Fibroblast of upper back skin (primary cell): ENCODE measurements around the gene FMNL3.

Experiments used
- DNase-seq: peaks from one replicate; pipeline ENCODE4 v3.0.0-alpha.2; 2013

The FMNL3 gene

DNA sequence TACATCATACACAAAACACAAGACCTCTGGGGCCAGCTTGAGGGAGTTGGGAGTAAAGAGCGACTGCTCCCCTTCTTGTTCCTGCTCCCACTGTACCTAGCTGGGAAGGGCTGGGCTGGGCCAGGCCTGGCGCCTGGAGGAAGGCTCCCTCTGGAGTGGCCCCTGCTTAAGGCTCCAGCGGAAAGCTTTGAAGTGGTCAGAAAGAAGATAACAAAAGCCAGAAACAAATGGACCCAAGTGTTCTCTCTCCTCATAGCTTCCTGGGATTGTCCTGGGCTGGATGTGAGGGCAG, 58.5 kb downstream of the FMNL3 start:
- DNase-seq = no peak

DNA sequence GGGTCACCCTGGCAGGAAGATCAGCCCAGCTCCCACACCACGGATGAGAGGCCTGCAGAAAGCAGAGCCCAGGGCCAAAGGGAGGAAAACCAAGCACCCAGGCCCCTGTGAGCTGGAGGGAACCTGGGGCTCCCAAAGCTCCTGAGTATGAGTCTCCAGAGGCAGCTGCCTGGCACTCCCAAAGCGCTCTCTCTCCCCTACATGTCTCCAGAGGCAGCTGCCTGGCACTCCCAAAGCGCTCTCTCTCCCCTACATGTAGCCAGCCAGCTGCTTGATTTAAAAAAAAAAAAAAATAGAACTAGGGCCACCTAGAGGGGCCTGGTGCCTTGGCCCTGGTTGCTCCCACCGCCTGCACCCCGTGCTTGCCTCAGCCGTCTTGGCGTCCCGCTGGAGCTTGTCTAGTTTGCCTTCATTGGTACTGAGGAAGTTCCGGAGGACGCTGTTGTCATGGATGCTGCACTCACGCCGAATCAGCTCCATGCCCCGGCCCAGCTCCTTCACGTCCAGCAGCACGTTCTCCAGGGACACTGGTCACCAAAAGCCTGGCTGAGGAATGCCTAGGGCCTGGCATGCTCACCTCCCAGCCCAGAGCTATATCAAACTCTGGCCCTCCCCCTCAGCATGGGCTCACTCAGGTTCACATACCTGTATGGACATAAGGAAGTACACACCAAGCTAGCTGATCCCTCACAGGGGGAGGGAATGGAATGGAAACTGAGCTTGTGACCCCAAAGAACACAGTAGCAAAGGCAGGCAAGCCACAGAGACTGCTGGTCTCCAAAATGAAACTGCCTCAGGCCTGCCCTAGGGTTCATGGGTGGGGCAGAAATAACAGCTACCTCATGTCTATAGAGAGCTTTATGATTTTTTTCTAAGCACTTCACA, 59.1 kb downstream of the FMNL3 start:
- DNase-seq = no peak

DNA sequence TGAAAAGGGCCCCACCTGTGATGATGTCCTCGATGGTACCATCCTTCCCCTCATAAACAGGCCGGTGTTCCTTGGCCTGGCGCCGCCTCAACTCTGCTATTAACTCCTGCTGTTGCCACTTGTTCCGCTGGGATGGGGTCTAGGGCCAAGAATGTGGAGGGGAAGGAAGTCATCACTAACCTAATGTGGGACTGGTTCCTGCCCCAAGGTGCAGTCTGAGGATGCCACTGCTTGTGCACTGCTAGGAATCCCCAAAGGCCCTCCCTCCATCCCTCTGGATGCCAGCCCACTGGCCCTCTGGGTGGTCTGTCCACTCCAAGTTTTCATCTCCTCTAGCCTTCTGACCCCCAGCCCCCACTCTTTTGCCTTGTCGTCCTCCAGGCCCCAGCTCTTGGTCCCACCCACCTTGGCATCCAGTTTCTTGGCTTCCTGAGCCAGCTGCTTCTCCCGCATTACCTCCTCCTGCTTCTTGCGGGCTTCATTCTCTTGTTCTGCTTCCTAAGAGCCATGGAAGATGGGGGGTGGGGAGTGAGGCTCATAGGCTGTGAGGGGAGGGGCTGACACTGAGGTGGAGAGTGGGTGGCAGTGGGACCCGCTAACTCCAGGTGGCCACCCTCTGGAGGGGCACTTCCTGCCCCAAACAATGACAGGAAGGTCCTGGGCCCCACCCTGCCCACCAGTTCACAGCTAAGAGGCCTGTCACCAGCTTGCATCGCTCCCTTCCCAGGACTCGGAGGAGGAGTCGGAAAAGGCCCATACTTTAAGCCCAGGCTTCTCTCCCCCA, 60.1 kb downstream of the FMNL3 start:
- DNase-seq = no peak

DNA sequence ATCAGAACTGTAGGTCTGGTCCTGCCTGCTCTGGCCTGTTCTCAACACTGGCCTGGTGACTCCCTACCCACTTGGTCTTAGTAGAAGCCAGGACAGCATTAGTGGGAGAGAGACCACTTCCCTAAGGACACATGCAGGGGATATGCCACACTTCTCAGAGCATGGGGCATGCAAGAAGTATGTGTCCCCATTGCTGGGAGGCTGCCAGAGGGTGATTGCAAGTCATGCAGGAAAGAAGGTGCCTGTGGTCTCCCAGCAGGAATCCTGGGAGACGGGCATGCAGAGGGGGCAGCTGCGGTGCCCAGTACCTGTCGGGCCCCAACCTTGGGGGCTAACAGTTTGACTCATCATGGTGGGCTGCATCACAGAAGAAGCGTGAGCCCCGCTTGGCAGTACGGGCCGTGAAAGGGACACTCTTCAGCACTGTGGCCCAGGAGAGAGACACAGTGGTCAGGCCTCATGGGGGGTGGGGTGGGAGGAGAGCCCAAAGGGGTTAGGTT, 60.8 kb downstream of the FMNL3 start:
- DNase-seq = no peak

DNA sequence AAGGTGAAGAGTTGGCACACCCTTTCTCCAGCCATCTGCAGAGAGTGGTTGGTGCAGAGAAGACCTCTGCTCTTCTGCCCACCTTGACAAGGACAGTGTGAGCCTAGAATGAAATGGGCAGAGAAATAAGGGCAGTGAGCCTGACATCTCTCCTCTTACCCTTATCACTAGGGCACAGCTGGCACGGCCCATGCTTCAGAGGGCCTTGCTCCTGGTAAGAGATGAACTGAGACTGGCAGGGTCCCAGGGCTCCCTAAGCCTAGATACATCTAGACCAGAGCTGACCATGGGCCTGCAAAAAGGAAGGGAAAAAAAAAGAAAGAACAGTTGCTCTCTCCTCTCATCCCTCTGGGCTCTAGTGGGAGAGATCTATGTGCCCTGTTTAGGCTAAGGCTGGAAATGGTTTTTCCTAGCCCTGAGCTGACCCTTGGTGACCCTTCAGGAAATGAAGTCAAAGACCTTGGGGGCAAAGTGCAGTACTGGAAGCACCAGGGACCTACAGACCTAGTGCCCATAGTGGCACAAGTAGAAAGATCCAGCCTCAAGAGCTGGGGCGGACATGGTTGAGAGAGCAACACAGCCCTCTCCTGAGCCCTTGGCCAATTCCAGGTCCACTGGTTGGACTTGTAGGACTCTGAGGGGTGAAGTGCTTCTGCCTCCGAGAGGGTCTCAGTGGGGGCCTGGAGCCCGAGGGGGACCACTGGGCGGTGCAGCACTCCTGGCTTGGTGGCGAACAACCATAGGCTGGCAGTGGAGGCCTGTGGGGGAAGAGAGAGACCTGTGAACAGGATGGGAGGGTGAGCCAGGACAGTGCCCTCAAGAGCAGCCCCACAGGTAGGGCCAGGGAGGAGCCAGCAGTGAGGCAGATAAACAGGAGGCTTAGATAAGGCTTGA, 61.8 kb downstream of the FMNL3 start:
- no peak for DNase-seq

DNA sequence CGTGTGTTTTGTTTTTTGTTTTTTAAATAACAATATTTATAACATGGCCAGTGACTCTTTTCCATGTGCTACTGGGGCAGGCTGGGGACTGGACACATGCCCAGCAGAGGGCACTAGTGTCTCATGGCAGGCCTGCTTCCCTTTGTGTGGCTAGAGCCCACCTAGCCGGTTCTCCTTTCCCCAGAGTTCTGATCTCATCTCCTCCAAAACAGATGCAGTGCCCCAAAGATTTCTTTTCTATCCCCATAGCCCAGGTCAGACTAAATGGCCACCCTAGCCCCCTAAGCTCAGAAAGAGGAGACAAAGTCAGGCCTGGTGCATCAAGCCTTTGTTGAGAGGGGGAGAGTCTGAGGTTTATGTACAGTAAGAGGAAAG, 62.6 kb downstream of the FMNL3 start:
- peak; percentile 75 for DNase-seq

DNA sequence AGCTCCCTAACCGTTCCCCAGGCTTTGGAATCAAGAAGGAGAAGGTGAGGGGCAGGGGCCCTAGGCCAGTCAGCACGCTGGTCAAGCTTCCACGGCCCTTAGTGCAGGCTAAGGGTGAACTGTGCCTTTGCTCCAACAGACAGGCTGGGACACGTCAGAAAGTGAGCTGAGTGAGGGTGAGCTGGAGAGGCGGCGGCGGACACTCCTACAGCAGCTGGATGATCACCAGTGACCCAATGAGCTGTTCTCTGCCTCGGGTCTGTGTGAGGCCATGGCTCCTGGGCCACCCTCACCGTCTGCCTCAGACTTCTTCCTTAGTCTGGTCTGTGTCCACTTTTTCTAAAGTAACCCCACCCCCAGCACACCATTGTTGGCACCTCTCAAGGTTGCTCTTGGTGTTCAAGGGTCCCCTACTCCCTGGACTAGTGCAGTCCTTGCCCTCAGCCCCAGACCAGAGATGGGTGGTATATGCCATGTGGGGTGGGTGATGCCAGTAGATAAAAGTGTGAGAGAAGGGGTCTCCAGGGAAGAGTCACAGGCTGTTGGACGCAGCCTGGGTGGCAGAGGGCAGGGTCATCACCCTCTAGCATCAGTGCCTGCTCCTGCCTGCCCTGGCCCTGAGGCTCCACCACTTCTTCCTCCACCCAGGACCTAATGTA, 63.1 kb downstream of the FMNL3 start:
- DNase-seq = no peak

DNA sequence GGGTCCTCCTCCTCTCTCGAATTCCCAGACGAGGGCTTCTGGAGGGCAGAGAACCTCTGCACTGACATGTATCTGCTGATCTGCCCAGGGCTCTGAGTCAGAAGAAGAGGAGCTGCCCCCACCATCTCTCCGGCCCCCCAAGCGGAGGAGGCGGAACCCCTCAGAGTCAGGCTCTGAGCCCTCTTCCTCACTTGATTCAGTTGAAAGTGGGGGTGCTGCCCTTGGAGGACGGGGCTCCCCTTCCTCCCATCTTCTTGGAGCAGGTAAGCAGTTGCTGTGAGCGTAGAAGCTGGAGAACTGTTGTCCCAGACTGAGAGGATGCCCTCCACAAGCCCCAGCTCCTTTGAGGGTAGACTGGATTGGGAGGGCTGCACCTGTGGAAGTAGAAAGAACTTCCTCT, 64.1 kb downstream of the FMNL3 start:
- DNase-seq = no peak

DNA sequence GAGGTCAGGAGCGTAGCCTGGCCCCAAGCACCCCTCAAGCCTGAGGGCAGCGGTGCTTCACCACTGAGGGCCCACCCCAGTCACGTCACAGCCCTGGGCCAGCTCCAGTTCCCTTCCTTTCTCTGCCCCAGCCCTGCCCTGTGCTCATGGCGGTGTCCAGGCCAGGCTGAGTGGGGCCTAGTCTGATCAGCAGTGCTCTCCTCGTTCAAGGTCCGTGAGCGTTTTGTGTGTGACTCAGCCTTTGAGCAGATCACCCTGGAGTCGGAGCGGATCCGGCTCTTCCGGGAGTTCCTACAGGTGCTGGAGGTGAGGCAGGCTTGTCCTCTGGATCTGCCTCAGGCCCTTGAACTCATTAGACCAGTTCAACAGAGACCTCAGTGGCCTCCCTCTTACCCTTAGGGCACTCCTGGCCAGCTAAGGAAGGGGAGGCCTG, 64.8 kb downstream of the FMNL3 start:
- no peak for DNase-seq

DNA sequence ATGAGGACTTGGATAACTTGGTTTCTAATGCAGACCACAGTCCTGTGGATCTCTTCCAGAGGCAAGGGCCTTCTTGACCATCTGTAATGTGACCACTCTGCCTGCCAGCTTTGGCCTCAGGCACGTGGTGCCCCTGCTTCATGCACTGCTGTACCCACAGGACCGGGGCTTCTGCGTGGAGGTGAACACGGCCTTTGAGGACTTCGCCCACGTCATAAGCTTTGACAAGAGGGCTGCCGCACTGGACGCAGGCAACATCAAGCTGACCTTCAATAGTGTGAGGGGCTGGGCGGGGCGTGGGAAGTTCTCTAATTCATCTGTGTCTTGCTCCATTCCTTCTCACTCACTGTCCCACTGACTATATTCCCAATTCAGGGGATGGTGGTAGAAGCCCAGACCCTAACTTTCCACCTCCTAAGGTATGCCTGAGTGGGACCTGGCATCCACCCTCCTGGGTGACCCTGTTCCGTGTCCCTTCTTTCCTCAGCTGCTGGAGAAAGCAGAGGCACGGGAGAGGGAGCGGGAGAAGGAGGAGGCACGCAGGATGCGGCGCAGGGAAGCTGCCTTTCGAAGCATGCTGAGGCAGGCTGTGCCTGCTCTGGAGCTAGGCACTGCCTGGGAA, 65.3 kb downstream of the FMNL3 start:
- no peak for DNase-seq

DNA sequence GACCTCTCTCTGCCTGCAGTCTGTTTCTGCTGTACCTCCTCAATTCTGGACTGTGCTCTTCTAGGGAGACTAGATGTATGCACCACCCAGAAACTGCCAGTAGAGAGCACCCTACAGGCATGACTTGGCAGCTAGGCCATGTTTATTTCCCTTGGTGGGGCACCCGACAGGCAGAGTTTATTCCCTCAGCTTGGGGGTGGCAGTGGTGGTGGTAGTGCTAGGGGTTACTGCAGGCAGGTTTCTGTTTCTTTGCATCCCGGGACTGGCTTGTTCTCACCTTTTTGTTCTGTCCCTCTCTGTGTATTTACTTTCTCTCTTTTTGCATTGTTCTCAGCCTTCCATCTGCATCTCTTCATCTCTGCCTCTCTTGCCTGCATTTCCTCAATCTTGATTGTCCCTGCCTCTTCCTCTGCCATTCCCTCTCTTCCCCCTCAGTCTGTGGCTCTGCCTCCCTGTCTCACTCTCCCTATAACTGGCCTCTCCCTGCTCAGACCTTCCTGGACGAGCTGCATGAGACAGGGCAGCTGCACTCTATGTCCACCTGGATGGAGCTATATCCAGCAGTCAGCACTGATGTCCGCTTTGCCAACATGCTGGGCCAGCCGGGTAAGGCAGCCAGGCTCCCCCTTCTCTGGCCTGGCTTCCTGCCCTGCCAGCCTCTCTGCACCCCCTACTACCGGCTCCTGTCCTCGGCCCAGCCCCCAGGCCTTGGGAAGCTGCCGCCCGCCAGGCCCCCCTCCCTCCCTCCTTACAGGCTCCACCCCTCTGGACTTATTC, 70.0 kb downstream of the FMNL3 start:
- DNase-seq = peak; percentile 68

DNA sequence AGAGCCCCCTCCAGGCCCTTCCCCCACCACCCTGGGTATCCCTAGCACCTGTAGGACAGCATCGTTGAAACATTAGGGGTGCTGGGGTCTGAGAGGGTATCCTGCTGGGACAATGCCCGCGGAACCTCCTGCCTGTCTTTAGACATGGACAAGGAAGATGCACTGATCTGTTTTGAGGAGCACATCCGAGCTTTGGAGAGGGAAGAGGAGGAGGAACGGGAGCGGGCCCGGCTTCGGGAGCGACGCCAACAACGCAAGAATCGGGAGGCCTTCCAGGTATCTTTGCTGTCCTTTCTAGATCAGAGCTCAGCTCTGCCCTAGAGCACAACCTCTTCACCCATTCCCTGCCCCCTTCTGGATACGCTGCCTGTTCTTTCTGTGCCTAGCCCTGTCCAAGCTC, 70.6 kb downstream of the FMNL3 start:
- no peak for DNase-seq

DNA sequence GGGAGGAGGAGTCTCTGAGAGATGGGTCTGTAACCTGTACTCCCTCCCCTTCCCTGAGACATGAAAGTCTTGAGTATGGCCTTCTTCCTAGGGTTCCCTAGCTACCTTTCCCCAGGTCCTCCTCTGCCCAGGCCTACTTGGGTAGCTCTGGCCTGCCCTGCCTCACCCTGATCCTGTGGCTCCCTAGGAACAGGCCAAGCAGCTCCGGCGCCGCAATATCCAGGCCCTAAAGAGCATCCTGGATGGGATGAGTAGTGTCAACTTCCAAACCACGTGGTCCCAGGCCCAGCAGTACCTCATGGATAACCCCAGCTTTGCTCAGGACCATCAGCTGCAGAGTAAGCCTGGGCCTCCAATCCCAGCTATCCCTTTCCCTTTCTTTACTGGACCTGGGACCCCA, 71.5 kb downstream of the FMNL3 start:
- no peak for DNase-seq

DNA sequence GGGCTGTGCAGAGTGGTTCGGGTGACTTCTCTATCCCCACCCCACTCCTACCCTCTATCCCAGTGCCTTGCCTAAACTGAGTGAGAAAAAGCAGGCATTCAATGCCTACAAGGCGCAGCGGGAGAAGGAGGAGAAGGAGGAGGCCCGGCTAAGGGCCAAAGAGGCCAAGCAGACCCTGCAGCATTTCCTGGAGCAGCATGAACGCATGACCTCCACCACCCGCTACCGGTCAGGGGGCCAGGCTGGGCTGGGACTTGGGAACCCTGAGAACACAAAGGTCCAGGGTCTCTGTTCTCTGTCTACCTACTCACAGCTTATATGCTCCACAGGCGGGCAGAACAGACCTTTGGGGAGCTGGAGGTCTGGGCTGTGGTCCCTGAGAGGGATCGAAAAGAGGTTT, 72.2 kb downstream of the FMNL3 start:
- DNase-seq = no peak

DNA sequence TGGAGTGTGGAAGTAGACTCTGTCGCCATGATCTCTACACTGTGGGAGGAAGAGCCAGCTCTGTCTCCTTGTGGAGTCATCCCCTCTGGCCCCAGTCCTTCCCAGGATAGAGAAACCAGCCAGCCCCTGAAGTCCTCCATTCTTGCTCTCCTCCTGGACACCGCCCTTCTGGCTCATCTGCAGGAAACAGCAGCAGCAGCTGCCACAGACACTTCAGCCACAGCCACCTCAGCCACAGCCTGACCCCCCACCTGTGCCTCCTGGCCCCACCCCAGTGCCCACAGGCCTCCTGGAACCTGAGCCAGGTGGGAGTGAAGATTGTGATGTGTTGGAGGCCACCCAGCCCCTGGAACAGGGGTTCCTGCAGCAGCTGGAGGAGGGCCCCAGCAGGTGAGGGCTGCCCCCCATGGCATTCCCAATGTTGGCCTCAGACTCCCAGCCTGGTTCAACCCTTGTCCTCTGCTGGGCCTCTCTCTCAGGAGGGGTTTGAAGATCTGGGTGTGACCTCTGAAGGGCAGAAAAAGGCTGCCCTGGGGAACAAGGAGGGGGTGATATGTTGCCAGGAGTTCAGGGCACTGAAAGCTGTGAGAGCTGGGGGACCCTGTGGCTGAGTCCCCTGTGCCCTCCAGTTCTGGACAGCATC, 73.4 kb downstream of the FMNL3 start:
- DNase-seq = no peak

DNA sequence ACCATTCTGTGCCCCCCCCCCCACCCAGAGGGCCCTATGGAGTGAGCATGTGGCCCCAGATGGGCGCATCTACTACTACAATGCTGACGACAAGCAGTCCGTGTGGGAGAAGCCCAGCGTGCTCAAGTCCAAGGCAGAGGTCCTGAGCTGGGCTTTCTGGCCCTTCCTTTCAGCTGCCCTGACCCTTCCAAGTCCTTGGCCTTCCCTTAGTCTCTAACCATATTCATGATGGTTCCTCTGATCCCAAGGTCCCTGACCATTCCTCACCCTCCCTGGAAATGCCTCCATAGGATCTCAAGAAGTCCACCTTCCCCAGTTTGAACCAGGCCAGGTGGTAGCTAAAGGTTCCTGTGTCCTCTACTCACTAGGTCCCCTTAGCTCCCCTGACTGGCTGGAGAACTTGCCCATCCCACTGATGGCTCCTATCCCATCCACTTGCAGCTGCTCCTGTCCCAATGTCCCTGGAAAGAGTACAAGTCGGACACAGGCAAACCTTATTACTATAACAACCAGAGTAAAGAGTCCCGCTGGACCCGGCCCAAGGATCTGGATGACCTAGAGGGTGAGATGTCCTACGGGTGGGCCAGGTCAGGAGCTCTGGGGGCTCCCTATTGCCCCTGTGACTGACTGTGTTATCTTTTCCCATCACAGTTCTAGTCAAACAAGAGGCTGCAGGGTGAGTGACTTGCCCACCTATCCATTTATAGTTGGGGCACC, 74.1 kb downstream of the FMNL3 start:
- DNase-seq = no peak

DNA sequence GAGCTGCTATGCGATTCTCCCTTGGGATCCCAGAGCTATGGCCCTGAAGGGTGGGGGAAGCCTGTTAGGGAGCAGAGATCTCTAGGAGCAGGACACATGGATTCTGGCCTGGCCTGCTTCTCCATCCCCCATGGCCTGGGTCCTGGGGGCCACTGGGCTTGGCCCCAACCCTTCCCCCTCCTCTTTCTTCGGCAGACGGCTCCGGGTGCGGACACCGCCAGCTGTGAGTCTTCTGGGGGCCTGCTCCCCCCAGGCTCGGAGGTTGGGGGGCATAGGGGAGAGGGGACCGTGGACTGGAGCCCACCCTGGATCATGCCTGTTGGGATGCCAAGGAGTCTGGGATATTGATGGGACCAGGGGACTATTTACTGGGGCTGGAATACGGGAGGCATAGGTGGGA, 74.8 kb downstream of the FMNL3 start:
- no peak for DNase-seq

DNA sequence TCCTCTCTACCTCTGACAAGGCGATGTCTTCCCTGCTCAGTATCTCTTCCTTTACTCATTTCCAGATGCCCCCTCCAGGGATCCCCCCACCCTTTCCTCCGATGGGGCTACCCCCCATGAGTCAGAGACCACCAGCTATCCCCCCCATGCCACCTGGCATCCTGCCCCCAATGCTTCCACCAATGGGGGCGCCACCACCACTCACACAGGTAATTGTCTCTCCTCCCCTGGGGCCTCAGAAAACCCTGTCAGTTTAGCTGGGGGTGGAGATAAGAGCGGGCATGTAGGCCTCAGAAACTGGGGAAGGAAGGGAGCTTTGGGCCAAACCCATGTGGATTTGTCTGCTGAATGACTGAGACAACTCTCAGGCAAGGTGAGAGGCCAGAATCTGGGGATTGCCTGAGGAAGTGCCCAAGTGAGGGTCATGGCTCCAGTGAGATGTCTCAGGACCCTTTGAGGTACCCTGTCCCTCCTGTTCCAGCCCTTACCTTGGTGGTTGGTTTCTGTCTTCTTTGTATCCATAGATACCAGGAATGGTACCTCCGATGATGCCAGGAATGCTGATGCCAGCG, 75.8 kb downstream of the FMNL3 start:
- DNase-seq = no peak

DNA sequence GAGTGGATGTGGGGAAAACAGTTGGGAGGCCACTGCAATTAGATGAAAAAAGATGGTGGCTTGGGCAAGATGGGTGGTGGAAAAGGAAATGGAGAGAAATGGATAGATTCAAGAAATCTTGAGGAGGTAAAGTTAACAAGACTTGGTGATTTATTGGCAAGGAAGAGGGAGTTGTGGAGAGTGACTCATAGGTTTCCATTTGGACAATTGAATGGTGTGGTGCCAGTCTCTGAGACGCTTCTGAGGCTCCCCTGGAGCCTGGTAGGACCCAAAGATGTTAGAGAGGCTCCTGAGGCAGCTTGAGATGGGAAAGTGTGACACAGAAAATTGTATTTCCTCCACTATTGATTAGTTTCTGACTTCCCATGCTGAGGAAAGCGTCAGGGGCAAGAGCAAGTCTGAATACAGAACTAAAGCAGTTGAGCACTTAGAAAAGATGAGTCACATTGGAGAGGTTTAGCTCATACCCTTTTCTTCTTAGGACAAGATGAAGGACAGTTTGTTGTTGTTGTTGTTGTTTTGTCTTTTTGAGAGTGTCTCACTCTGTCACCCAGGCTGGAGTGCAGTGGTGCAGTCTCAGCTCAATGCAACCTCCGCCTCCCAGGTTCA, 79.3 kb downstream of the FMNL3 start:
- DNase-seq = peak; percentile 53
